HEK293T (cell line): Measurements from ENCODE around the gene CEMIP2.

Experiments
- CTCF ChIA-PET: fragments of 350-600 bp; formaldehyde crosslinking; extraction: SDS; loops from one replicate; lab custom pipeline; 2021; ENCODE audit warnings: antibody characterized with exemption, inconsistent platforms; lab: Yijun Ruan, JAX
- POLR2A ChIA-PET: fragments of 350-600 bp; formaldehyde crosslinking; extraction: SDS; loops from one replicate; lab custom pipeline; 2020; ENCODE audit warnings: antibody characterized with exemption, inconsistent platforms; lab: Yijun Ruan, JAX
- DNase-seq: peaks from one replicate; pipeline ENCODE4 v3.0.0; 2012; ENCODE audit warnings: mixed read lengths; ENCODE audit errors: extremely low spot score
- ARNT ChIP-seq: fragments of 450-650 bp; IDR thresholded peaks from 2 replicates; pipeline ENCODE4 v1.6.1; 2017; ENCODE audit warnings: mild to moderate bottlenecking
- BHLHE40 ChIP-seq: fragments of 450-650 bp; IDR thresholded peaks from 2 replicates; pipeline ENCODE4 v1.6.1; 2016; ENCODE audit warnings: mild to moderate bottlenecking, moderate library complexity, borderline replicate concordance
- CTBP1 ChIP-seq: fragments of 450-650 bp; IDR thresholded peaks from 2 replicates; pipeline ENCODE4 v1.6.1; 2016; ENCODE audit warnings: borderline replicate concordance
- ELF4 ChIP-seq: fragments of 450-650 bp; IDR thresholded peaks from 2 replicates; pipeline ENCODE4 v1.6.1; 2017; ENCODE audit warnings: antibody characterized with exemption
- FOXA1 ChIP-seq: fragments of 450-650 bp; IDR thresholded peaks from 2 replicates; pipeline ENCODE4 v1.6.1; 2016; ENCODE audit warnings: mild to moderate bottlenecking
- FOXK2 ChIP-seq: fragments of 450-650 bp; IDR thresholded peaks from 2 replicates; pipeline ENCODE4 v1.6.1; 2016; ENCODE audit warnings: mild to moderate bottlenecking
- FOXM1 ChIP-seq: fragments of 450-650 bp; IDR thresholded peaks from 2 replicates; pipeline ENCODE4 v1.6.1; 2017; ENCODE audit warnings: mild to moderate bottlenecking, borderline replicate concordance
- HDGF ChIP-seq: fragments of 450-650 bp; IDR thresholded peaks from 2 replicates; pipeline ENCODE4 v1.6.1; 2017; ENCODE audit warnings: antibody characterized with exemption, borderline replicate concordance
- L3MBTL2 ChIP-seq: fragments of 450-650 bp; conservative IDR thresholded peaks from 2 replicates; pipeline ENCODE4 v1.6.1; 2016; ENCODE audit warnings: mild to moderate bottlenecking
- LEF1 ChIP-seq: fragments of 450-650 bp; IDR thresholded peaks from 2 replicates; pipeline ENCODE4 v1.6.1; 2017; ENCODE audit warnings: mild to moderate bottlenecking, borderline replicate concordance
- NFRKB ChIP-seq: fragments of 450-650 bp; IDR thresholded peaks from 2 replicates; pipeline ENCODE4 v1.6.1; 2016; ENCODE audit warnings: mild to moderate bottlenecking, moderate library complexity
- SP1 ChIP-seq: fragments of 450-650 bp; IDR thresholded peaks from 2 replicates; pipeline ENCODE4 v1.6.1; 2017
- SUZ12 ChIP-seq: fragments of 450-650 bp; IDR thresholded peaks from 2 replicates; pipeline ENCODE4 v1.6.1; 2016; ENCODE audit warnings: mild to moderate bottlenecking
- TARDBP ChIP-seq: fragments of 450-650 bp; IDR thresholded peaks from 2 replicates; pipeline ENCODE4 v1.6.1; 2016
- ZNF384 ChIP-seq: fragments of 450-650 bp; IDR thresholded peaks from 2 replicates; pipeline ENCODE4 v1.6.1; 2016
- TF ChIP-seq, protein P1 (sequence below): fragments of 450-650 bp; IDR thresholded peaks from 2 replicates; pipeline ENCODE4 v1.6.1; 2016

The CEMIP2 gene

DNA sequence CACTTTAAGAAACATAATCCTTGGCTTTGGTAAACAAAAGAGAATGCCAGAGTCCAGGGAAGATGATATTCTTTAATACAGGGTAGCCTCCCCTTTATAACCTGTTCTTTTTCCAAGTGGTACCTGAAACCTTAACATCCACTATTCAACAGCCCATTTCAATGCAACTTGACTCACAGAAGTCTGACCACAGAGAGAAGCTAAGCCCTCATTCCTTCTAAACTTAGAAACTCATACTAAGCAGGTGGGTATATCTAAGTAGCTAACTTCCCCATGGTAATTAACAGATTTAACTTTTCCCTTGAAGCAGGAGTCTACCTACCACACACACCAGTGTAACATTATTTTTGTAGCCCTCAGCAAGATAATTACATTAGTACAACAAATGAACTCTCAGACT is 91.9 kb downstream of the CEMIP2 start:
- no peak for DNase-seq
- CTCF ChIA-PET = no interaction called here
- POLR2A ChIA-PET = no interaction called here
- no peak for TF ChIP-seq SP1
- no peak for TF ChIP-seq ZNF384
- TF ChIP-seq, protein P1, sequence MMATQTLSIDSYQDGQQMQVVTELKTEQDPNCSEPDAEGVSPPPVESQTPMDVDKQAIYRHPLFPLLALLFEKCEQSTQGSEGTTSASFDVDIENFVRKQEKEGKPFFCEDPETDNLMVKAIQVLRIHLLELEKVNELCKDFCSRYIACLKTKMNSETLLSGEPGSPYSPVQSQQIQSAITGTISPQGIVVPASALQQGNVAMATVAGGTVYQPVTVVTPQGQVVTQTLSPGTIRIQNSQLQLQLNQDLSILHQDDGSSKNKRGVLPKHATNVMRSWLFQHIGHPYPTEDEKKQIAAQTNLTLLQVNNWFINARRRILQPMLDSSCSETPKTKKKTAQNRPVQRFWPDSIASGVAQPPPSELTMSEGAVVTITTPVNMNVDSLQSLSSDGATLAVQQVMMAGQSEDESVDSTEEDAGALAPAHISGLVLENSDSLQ = no peak
- no peak for TF ChIP-seq NFRKB

DNA sequence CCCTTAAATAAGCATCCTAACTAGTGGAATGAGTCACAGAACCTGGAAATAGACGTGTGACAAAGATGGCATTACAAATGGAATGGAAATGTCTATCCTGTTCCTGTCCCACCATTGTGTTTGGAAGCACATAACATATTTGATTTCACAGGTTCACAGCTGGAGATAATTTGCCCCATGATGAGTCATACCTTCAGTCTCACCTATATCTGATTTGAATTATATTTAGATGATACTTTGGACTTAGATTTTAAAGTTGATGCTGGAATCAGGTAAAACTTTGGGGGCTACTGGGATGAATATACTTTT is 92.5 kb downstream of the CEMIP2 start:
- TF ChIP-seq CTBP1 = no peak
- TF ChIP-seq L3MBTL2 = no peak
- no peak for TF ChIP-seq NFRKB
- TF ChIP-seq FOXK2 = no peak
- TF ChIP-seq LEF1 = no peak
- TF ChIP-seq SUZ12 = no peak
- TF ChIP-seq HDGF = no peak
- no peak for TF ChIP-seq ELF4
- TF ChIP-seq, protein P1 = no peak
- no peak for TF ChIP-seq ARNT
- no peak for TF ChIP-seq BHLHE40
- no peak for TF ChIP-seq FOXA1
- TF ChIP-seq TARDBP = no peak
- no peak for TF ChIP-seq SP1
- no peak for TF ChIP-seq FOXM1
- no peak for TF ChIP-seq ZNF384
- DNase-seq = no peak
- CTCF ChIA-PET = no interaction called here
- POLR2A ChIA-PET = no interaction called here

DNA sequence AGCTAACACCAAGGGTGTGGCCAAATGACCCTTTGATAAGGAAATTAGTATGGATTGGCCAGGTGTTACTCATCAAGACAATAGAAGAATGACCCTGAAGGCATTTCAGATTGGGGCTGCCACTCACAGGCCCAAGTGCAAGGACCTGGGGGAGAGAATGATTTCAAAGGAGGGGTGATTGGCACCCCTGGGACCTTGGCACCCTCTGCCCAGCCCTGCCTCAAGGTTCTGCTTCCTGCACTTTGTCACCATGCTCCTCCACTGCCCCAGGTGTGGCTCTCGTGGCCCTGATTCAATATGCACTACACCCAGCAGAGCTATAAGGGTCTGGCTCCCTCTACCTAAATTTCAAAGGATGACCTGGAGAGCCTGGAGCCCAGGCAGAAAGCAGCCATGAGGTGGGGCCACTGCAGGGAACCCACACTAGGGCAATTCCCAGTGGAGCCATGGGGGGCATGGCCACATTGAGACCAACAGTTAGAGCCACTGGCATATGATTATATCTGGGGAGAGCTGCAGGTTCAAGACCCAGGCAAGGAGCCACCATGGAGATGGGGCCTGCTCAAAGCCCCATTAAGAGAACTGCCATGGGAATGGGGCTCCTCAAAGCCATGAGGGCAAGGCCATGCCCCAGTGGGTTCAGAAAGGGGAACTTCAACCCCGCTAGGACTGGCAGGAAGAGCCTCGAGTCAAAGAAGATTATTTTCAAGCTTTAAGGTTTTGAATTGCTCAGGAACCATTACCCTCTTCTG is 93.0 kb downstream of the CEMIP2 start:
- no peak for TF ChIP-seq ARNT
- TF ChIP-seq TARDBP = no peak
- no peak for TF ChIP-seq NFRKB
- TF ChIP-seq FOXA1 = no peak
- TF ChIP-seq HDGF = no peak
- TF ChIP-seq, protein P1 = no peak
- TF ChIP-seq ZNF384 = no peak
- DNase-seq = no peak
- CTCF ChIA-PET = no interaction called here
- POLR2A ChIA-PET = no interaction called here

DNA sequence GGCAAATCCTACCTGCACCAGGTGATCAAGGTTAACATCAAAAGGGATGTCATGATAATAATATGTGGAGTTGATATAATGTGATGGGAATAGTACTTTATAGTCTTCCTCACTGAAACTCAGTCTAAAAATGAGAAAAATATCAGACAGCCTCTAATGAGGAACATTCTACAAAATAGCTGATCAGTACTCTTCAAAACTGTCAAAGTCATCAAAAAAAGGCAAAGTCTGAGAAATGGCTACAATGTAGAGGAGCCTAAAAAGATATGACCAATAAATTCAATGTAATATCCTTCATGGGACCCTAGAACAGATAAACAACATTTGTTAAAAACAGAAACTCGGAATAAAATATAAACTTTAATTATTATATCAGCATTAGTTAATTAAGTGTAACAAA is 95.7 kb downstream of the CEMIP2 start:
- ChIA-PET POLR2A (no interaction called here), CTCF (no interaction called here)
- TF ChIP-seq ZNF384 (no peak), HDGF (no peak), SP1 (no peak), FOXK2 (no peak), L3MBTL2 (no peak), TARDBP (no peak), BHLHE40 (no peak), LEF1 (no peak)
- TF ChIP-seq, protein P1 = no peak
- DNase-seq = no peak

DNA sequence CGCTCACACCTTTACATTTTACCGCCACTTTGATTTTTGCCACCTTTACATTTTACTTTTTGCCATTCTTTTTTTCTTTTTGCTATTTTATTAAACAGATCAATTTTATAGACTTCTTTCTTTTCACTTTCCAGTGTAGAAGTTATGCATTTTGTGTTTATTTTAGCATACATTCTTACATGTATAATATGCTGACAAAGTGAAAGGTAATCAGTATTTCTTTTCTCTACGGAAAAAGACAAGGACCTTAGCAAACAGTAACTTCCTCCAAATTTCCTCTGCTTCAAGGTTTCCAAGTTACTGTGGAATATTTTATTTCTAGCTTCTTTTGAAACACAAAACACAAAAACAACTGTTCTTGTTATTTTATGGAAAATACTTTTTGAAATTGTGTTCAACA is 97.0 kb downstream of the CEMIP2 start:
- POLR2A ChIA-PET = no interaction called here
- CTCF ChIA-PET = no interaction called here
- DNase-seq = no peak
- TF ChIP-seq TARDBP (no peak), FOXM1 (no peak), FOXK2 (no peak), ARNT (no peak), BHLHE40 (no peak), LEF1 (no peak), CTBP1 (no peak), NFRKB (no peak), ELF4 (no peak), ZNF384 (no peak)

DNA sequence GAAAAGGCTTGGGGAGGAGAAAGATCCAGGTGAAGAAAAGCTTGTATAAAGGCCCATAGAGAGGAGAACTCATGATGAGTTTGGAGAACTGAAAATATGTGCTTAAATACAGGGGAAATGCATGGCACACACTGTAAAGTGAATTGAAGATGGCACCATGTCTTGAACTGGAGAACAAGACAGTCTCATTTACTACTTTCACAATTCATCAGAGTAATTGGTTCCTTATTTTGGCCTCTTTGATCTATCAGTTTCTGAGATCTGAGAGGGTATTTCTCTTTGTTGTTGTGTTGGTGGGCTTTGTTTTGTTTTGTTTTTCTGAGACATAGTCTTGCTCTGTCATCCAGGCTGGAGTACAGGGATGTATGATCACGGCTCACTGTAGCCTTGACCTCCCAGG is 98.2 kb downstream of the CEMIP2 start:
- ChIA-PET CTCF (interaction anchor here (0.6 kb wide), 1 partner anchor 50 kb away, joined by 3 read pairs; no protein-coding TSS in a partner anchor), POLR2A (no interaction called here)
- DNase-seq = no peak
- TF ChIP-seq L3MBTL2 = no peak
- no peak for TF ChIP-seq FOXK2
- TF ChIP-seq ZNF384 = no peak
- TF ChIP-seq HDGF = no peak
- no peak for TF ChIP-seq ARNT
- no peak for TF ChIP-seq TARDBP
- no peak for TF ChIP-seq LEF1
- TF ChIP-seq ELF4 = no peak
- TF ChIP-seq FOXM1 = no peak
- no peak for TF ChIP-seq FOXA1
- no peak for TF ChIP-seq BHLHE40
- no peak for TF ChIP-seq SUZ12
- TF ChIP-seq CTBP1 = no peak
- TF ChIP-seq SP1 = no peak
- TF ChIP-seq NFRKB = no peak
- TF ChIP-seq, protein P1 = no peak
